H4 (cell line): ENCODE results near the gene TSPAN10. TPM values are rescaled to one million over a fixed set of nuclear protein-coding genes. Genes with fewer than 3 reads are reported as not detected.
"Not testable (repeated sequence)": the region's sequence is repeated elsewhere in the genome, so short reads cannot be mapped to it uniquely, and the experiment has no call there.

Source experiments
- DNase-seq: peaks from one replicate; pipeline ENCODE4 v3.0.0-alpha.2; 2015; ENCODE audit warnings: low spot score
- total RNA-seq: library from RNA; depleted of rRNA; stranded (reverse); fragments of >200 nt; shearing (Covaris generic); gene quantifications from 2 replicates; pipeline ENCODE4 v1.2.3, GENCODE V29; 2014; rRNA removed

Gene TSPAN10
- 0.06 and 1.5 TPM in 2 replicates for total RNA-seq

- DNase-seq: peak; percentile 61
These were observed at the start of gene TSPAN10, which contains the start of gene NPLOC4 for GRCh38 chr17:81636505-81637288. Gene TSPAN10 (plus strand): TSS chr17:81637196. CDS start chr17:81642413, 5,217 bp downstream. Gene NPLOC4 (minus strand): TSS chr17:81637112. CDS start chr17:81636930, 182 bp downstream.

DNA sequence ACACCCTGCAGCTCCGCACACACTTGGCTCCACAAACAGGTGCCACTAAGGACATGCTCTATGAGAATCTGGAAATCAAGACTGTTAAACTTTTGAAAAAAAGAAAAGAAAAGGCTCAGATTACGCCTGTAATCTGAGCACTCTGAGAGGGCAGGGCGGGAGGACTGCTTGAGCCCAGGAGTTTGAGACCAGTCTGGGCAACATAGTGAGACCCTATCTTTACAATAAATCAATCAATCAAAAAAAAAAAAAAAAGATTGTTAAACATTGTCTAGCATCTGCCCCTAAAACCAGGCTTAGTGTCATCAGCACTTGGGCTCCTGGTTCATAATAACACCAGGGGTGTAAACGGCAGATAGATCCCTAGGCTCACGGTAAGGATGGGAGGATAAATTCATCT, 47.4 kb upstream of the TSPAN10 start:
- no peak for DNase-seq

GRCh38 chr17:81590121-81590520, 46.9 kb upstream of the TSPAN10 start:
- DNase-seq: no peak

- DNase-seq: no peak
These were observed 45.0 kb upstream of the TSPAN10 start for GRCh38 chr17:81591971-81592370.

DNA sequence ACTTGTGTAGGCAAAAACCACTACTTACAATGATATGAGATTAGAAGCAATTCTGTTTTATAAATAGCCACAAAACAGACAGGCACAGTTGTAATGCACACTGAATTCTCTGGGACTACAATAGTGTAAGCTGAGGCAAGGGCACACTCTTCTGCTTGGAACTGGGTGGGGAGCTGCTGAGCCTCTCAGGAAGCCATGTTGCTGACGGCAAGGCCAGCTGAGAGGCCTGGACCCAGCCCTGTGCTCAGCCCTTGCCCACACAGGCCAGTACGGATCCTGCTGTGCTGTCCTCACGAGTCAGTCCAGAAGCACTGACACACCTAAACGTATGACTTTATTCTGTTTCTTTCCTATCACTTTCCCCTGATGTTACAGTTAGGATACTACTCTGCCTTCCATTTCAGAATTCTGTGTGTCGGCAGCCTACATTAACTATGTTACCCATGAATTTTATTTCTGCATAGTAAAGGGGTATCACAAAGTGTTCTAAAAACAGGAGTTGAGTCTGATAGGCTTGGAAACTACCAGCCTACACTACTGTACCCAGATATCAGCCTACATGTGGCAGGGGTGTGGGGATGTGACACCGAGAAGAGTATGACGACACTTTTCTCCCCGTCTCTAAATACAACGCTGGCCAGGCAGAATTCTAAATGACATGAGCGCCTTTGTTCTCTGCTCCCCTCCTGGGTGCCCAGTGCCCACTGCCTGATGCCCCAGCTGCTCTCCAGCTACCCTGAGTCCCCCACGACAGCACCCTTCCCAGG, 43.7 kb upstream of the TSPAN10 start:
- DNase-seq: no peak

DNA sequence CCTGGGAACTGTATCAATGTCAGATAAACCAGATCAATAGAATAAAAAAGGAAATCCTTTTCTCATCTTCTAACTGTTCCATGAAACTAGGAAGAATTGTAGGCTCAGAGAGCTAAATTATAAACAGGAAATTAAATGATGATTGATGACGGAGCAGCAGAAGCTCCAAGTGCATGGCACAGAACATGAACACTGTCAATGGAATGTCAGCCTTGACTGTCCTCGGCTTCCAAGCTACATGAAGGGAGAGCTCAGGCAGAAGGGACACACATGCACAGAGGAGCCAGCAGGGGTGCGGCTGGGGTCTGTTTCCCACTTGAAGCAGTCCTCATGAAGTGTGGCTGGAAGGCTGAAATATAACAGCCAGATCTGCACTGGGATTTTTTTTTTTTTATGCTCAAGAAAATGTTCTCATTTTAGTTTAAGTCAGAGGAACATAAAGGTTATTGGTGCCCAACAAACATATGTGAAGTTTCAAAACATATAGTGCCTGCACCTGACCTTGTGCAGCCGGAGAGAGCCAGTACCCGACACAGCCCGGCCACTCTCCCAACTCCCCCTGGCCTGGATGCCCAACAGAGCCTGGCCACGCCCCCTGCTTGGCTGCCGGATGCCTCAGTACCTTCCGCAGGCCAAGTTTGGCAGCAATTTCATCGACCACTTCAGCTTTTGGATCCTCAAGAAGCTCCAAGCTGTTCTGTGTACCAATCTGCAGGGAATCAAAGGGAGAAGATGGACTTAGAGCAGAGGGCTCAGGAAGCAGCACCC, 37.1 kb upstream of the TSPAN10 start:
- no peak for DNase-seq

DNA sequence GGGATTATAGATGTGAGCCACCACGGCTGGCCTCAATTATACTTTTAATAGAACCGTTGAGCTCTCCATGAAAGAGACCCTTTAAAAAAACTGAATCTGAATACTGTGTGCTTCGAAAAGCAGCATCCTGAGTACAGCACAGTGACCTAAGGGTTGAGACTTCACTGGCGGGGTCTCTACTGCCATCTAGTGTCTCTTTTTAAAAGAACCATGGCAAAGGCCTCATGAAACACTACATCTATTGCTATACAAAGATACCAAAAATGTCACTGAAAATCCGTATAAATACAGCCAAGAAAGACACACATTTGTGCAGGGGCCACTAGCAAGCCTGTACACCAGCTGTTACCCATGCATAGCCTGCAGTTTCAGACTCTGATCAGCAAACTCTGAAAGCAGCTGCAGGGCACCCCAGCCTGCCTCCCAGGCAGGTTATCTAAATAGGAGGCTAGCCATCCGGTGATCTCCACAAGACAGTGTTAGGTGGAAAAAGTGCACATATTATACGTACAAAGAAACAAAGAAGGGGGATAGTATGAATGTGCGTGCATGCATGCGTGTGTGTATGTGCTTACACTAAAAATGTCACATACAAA, 35.4 kb upstream of the TSPAN10 start:
- peak; percentile 43 for DNase-seq

DNA sequence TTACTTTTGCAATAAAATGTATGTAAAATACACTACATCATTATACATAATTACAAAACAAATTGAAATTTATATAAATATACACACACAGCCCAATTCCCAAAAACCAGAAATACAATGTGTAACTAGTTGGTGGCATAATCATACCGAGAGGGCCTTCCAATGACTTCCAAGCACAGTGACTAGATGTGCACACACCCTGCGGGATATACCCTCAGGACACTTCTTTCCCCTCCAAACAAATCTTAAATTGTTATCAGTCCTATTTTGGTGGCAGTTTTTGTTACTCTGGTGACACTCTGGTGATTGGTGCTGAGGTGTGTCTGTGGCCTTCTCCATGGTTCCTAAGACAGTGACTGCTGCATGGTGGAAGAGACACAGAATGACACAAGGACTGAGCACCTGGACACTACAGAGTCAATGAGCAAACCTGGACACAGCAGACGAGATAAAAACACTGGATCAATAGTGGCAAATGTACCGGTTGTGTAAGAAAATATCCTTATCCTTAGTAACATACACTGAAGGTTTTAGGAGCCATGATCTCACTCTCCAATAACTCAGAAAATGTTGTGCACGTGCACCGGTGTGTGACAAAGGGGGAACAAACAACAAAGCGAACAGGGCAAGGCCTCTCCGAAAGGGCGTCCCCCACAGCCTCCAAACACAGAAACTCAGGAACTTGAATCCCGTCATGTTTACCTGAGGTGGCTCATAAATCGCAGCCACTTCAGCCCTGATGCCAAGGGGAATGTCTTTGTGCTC, 33.0 kb upstream of the TSPAN10 start:
- DNase-seq: no peak

- DNase-seq: no peak
These were observed 29.6 kb upstream of the TSPAN10 start for GRCh38 chr17:81607431-81607830.

DNA sequence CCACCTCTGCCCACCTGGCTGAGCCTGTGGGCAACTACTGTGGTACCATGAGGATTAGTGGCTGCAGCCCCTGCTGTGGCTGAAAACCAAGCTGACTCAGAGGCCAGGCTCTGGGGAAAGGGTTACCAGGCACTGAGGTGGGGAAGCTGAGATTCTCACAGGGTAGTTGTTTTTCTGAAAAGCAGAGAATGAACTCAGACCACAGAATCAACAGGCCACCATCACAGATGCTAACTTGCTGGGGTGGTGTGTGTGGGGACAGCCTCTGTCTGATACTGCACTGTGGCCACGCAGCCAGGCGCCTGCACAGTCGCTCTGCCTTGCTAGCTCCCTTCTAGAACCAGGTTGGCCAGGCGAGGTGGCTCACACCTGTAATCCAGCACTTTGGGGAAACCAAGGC, 28.9 kb upstream of the TSPAN10 start:
- no peak for DNase-seq

DNA sequence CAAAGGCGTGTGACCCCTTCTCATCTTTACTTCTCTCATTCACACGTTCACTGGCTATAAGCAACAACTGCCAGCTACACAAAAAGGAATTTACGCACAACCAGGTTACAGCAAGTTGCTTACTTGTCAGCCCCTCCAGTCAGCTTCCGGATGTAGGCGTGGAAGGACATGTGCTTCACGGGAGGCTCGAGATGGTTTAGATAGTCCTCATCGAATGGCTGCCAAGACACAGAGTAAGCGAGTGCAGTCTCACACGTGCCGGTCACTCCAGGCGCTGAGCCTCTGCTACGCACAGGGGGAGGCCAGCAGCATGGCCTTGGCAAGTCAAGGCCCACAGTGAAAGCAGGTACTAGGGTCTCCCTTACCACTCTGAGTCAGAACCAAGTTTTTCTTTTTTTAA, 28.4 kb upstream of the TSPAN10 start:
- DNase-seq: no peak

DNA sequence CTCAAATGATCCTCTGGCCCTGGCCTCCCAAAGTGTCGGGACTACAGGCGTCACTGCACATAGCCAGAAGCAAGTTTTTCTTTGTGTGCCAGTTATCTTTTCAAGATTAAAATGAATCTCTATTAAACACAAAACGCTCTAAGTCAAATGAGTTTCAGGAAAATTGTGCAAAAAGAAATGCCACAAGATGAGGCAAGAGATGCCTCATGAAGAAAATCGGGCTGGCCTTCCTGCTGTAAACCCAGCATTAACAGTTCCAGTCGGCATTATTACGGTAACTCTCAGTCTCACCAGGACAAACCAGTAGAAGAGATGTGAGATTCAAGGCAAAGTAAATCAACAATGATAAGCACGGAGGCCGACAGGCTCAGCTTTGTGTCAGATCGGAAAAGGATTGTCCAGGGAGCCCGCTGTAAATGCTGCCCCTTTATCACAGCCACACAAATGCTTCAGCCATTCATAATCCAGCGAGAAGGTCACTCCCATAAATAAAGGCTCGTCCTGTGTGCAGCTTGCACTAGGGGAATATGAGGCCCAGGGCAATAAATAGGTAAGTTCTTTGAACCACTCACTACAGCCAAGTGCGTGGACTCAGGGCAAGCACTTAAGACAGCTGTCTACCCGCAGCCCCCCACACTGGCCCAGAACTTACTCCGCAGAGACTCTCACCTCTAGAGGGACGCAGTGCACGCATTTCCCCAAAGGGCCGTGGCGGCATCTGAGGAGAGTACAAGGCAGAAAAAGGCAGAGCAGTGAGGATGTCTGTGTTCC, 27.3 kb upstream of the TSPAN10 start:
- no peak for DNase-seq

- no peak for DNase-seq
These were observed 24.6 kb upstream of the TSPAN10 start for GRCh38 chr17:81612172-81612970.

DNA sequence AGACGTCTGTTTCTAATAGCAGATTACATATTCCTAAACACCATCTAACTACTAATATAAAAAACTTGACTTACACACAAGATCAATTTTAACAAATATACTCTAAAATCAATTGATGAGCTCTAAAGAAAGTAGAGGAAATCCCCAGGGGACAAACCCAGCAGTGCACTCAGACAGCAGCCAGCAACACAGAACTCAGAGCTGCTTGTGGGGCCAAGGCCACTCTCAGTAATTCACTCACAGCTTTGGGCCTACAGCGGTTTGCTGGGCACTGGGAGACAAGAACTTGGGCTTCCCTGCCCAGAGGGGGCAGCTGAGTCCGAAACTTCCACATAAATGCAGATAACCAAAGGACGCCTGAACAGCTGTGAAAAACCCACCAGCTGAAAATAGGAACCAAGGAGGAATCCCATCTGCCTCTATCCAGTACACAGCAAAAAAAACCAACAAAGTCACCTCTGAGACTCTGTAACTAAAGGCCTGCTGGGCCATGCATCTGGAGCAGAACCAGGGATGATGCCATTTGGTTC, 21.5 kb upstream of the TSPAN10 start:
- DNase-seq: no peak

DNA sequence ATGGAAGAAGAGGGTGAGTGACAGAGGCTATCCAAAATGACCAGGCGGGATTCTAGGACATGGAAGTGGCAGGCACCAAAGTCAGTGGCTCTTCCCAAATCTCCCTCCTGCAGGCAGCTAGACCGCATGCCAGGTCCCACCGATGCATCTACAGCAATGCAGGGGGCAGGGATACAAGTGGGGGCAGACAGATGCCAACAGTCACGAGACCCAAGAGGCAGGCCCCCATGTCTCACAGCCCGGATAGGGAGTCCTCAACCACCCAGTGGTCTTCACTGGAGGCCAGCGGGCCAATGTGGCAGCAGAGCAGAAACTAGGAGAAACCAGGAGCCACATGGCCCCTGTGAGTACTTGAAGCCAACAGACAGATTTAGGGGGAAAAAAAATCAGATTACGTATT, 20.1 kb upstream of the TSPAN10 start:
- DNase-seq: no peak

DNA sequence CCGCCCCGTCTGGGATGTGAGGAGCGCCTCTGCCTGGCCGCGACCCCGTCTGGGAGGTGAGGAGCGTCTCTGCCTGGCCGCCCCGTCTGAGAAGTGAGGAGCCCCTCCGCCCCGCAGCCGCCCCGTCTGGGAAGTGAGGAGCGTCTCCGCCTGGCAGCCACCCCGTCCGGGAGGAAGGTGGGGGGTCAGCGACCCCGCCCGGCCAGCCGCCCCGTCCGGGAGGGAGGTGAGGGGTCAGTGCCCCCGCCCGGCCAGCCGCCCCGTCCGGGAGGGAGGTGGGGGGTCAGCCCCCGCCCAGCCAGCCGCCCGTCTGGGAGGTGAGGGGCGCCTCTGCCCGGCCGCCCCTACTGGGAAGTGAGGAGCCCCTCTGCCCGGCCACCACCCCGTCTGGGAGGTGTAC, 18.7 kb upstream of the TSPAN10 start:
- DNase-seq: not testable (repeated sequence)

DNA sequence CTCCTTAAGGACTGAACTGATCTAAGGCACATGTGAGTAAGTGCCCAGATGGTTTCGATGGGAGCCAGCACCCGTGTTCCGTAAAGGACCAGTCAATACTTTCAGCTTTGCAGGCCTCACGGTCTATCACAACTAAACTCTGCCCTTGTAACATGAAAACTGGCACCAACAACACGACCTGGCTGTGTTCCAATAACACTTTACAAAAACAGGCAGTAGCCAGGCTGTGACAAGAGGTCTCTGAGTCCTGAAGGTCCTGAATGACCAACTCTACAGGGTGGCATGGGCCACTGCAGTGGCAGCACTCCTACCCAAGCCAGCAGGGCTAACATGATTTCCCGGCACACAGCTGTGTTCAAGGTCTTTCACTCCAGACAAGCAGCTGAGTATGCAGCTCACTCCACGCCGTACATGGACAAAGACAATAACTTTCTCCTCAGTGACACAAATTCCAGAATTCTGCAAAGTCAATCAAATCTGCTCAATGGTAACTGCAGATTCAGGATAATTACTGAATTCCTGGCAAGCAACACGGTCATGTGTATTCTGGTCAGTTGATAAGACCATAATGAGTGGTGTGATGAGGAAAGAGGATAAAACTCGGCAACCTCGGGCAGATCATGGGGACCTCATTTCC, 15.4 kb upstream of the TSPAN10 start:
- DNase-seq: no peak

GRCh38 chr17:81630274-81630673, 6.7 kb upstream of the TSPAN10 start:
- DNase-seq: no peak

DNA sequence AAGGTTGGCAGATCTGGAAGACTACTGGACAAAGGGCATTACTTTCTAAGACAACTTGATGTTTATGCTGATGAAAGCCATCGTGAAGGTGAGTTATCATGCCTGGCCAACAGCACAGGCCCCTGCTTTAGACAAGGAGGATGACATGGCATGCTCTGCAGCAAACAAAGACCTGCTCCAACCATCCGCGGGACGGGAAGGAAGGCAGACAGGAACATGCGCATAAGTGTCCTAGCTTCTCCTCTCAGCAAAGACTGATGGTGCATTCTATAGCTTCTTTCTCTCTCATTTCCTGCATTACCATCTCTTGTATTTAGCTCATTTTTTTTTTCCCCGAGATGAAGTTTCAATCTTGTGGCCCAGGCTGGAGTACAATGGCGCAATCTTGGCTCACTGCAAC, 5.5 kb upstream of the TSPAN10 start:
- no peak for DNase-seq
